H9 (cell line): ENCODE data around the gene ANKRD62. TPM values are rescaled to one million over a fixed set of nuclear protein-coding genes. Genes with fewer than 3 reads are reported as not detected.
A peak's percentile ranks its signal among the peaks of the same experiment; 100 is the strongest.

Experiments
- DNase-seq: peaks from one replicate; pipeline ENCODE4 v3.0.0-alpha.2; 2017
- H2AFZ ChIP-seq: one replicate; pipeline ENCODE4 v1.6.1; 2013; ENCODE audit warnings: mild to moderate bottlenecking, low read length, control low read depth, moderate library complexity
- H2AK5ac ChIP-seq: 2 replicates; pipeline ENCODE4 v1.6.1; 2013; ENCODE audit warnings: low read length, control low read depth, mixed read lengths; ENCODE audit not compliant: insufficient read length
- H2BK120ac ChIP-seq: one replicate; pipeline ENCODE4 v1.6.1; 2013; ENCODE audit warnings: low read depth, mild to moderate bottlenecking, low read length, control low read depth, inconsistent platforms; ENCODE audit not compliant: poor library complexity, severe bottlenecking
- H2BK12ac ChIP-seq: 2 replicates; pipeline ENCODE4 v1.6.1; 2013; ENCODE audit warnings: low read length, control low read depth, mixed read lengths, low read depth; ENCODE audit not compliant: insufficient read length
- H2BK15ac ChIP-seq: 2 replicates; pipeline ENCODE4 v1.6.1; 2013; ENCODE audit warnings: low read depth, low read length, control low read depth
- H2BK20ac ChIP-seq: one replicate; pipeline ENCODE4 v1.6.1; 2013; ENCODE audit warnings: low read depth, mild to moderate bottlenecking, low read length, control low read depth, inconsistent platforms; ENCODE audit not compliant: poor library complexity, severe bottlenecking
- H2BK5ac ChIP-seq: 2 replicates; pipeline ENCODE4 v1.6.1; 2013; ENCODE audit warnings: low read length, control low read depth, mixed read lengths; ENCODE audit not compliant: insufficient read length
- H3K14ac ChIP-seq: 2 replicates; pipeline ENCODE4 v1.6.1; 2013; ENCODE audit warnings: low read length, control low read depth; ENCODE audit not compliant: insufficient read depth
- H3K18ac ChIP-seq: 2 replicates; pipeline ENCODE4 v1.6.1; 2013; ENCODE audit warnings: low read depth, mild to moderate bottlenecking, mixed read lengths, low read length, control low read depth; ENCODE audit not compliant: insufficient read length
- H3K23ac ChIP-seq: 2 replicates; pipeline ENCODE4 v1.6.1; 2013; ENCODE audit warnings: low read length, control low read depth, mixed read lengths, low read depth; ENCODE audit not compliant: insufficient read length
- H3K23me2 ChIP-seq: 2 replicates; pipeline ENCODE4 v1.6.1; 2013; ENCODE audit warnings: low read depth, mild to moderate bottlenecking, mixed read lengths, low read length, control low read depth; ENCODE audit not compliant: insufficient read length, poor library complexity, severe bottlenecking
- H3K27ac ChIP-seq: 2 replicates; pipeline ENCODE4 v1.5.1; 2013; ENCODE audit warnings: low read length, control low read depth, mixed read lengths, low read depth; ENCODE audit not compliant: insufficient read length
- H3K27me3 ChIP-seq: 2 replicates; pipeline ENCODE4 v1.6.1; 2013; ENCODE audit warnings: low read length, control low read depth, inconsistent platforms; ENCODE audit not compliant: insufficient read depth
- H3K4ac ChIP-seq: 2 replicates; pipeline ENCODE4 v1.6.1; 2013; ENCODE audit warnings: low read depth, mild to moderate bottlenecking, control low read depth, inconsistent platforms, low read length, moderate library complexity
- H3K4me1 ChIP-seq: 2 replicates; pipeline ENCODE4 v1.6.1; 2013; ENCODE audit warnings: low read length, control low read depth, inconsistent platforms; ENCODE audit not compliant: insufficient read depth
- H3K4me2 ChIP-seq: 2 replicates; pipeline ENCODE4 v1.6.1; 2013; ENCODE audit warnings: low read length, control low read depth, mixed read lengths; ENCODE audit not compliant: insufficient read length, insufficient read depth
- H3K56ac ChIP-seq: 2 replicates; pipeline ENCODE4 v1.6.1; 2013; ENCODE audit warnings: low read depth, mild to moderate bottlenecking, mixed read lengths, low read length, control low read depth; ENCODE audit not compliant: insufficient read length
- H3K79me1 ChIP-seq: 2 replicates; pipeline ENCODE4 v1.6.1; 2013; ENCODE audit warnings: low read depth, mild to moderate bottlenecking, moderate library complexity, low read length, control low read depth, inconsistent platforms; ENCODE audit not compliant: insufficient read depth, poor library complexity, severe bottlenecking
- H3K79me2 ChIP-seq: 2 replicates; pipeline ENCODE4 v1.6.1; 2013; ENCODE audit warnings: low read length, control low read depth, inconsistent platforms; ENCODE audit not compliant: insufficient read depth
- H3K9ac ChIP-seq: 2 replicates; pipeline ENCODE4 v1.6.1; 2013; ENCODE audit warnings: low read length, control low read depth, mixed read lengths; ENCODE audit not compliant: insufficient read length; ENCODE audit errors: extremely low read depth
- H3K9me3 ChIP-seq: one replicate; pipeline ENCODE4 v1.6.1; 2013; ENCODE audit warnings: low read depth, low read length, inconsistent platforms; ENCODE audit not compliant: control insufficient read depth
- H3T11ph ChIP-seq: one replicate; pipeline ENCODE4 v1.6.1; 2013; ENCODE audit warnings: mild to moderate bottlenecking, low read length, control low read depth, inconsistent platforms
- H4K20me1 ChIP-seq: one replicate; pipeline ENCODE4 v1.6.1; 2013; ENCODE audit not compliant: control insufficient read depth, insufficient read length, insufficient read depth
- H4K5ac ChIP-seq: 2 replicates; pipeline ENCODE4 v1.6.1; 2013; ENCODE audit warnings: low read depth, mild to moderate bottlenecking, mixed read lengths, low read length, control low read depth; ENCODE audit not compliant: insufficient read length
- H4K8ac ChIP-seq: replicated peaks from 2 replicates; pipeline ENCODE4 v1.6.1; 2013; ENCODE audit warnings: low read length, control low read depth, mixed read lengths, low read depth; ENCODE audit not compliant: insufficient read length
- H4K91ac ChIP-seq: 2 replicates; pipeline ENCODE4 v1.6.1; 2013; ENCODE audit warnings: low read depth, mild to moderate bottlenecking, moderate library complexity, mixed read lengths, low read length, control low read depth; ENCODE audit not compliant: insufficient read length
- H3K27ac Mint-ChIP-seq, 3 experiments: 2 replicates in 2 of 3; 3 replicates in 1 of 3; pipeline ENCODE4 v1.8.0; 2020 to 2021; ENCODE audit warnings: mixed read lengths in 3 of 3, mild to moderate bottlenecking in 1 of 3, moderate library complexity in 1 of 3
- H3K27me3 Mint-ChIP-seq: 2 replicates; pipeline ENCODE4 v1.8.0; 2021; ENCODE audit warnings: low read depth, mild to moderate bottlenecking, moderate library complexity, mixed read lengths
- H3K36me3 Mint-ChIP-seq, 3 experiments: 2 replicates in 2 of 3; 3 replicates in 1 of 3; pipeline ENCODE4 v1.8.0; 2020 to 2021; ENCODE audit warnings: low read depth in 3 of 3, mixed read lengths in 3 of 3; ENCODE audit not compliant: insufficient read depth in 1 of 3
- H3K4me1 Mint-ChIP-seq, 2 experiments: 2 replicates each; pipeline ENCODE4 v1.8.0; 2020; ENCODE audit warnings: mixed read lengths in 2 of 2
- H3K4me3 Mint-ChIP-seq, 2 experiments: 2 replicates in 1 of 2; 3 replicates in 1 of 2; pipeline ENCODE4 v1.8.0; 2020 to 2021; ENCODE audit warnings: mild to moderate bottlenecking in 2 of 2, mixed read lengths in 2 of 2, moderate library complexity in 1 of 2
- H3K9me3 Mint-ChIP-seq, 2 experiments: 2 replicates in 1 of 2; 3 replicates in 1 of 2; pipeline ENCODE4 v1.8.0; 2020; ENCODE audit warnings: mild to moderate bottlenecking in 2 of 2, mixed read lengths in 2 of 2, moderate library complexity in 1 of 2
- WGBS: extraction: QIAGEN DNeasy Blood & Tissue Kit; methylation state at CpG from one replicate; pipeline ENCODE4 v1.1.7; 2013; ENCODE audit warnings: missing lambda C conversion rate, low lambda C conversion rate, mixed read lengths; ENCODE audit not compliant: insufficient read length; ENCODE audit errors: extremely low coverage; 5-methylcytosine and 5-hydroxymethylcytosine counted together
- total RNA-seq: library from RNA; stranded (reverse); gene quantifications from 2 replicates; pipeline ENCODE4 v1.2.1, GENCODE V29; 2021
- TF ChIP-seq, protein P1 (sequence below): fragments of 200-600 bp; sonication (generic); conservative IDR thresholded peaks from 3 replicates; pipeline ENCODE4 v1.8.0; 2021; ENCODE audit warnings: antibody characterized with exemption, mild to moderate bottlenecking

The ANKRD62 gene
- total RNA-seq, 1 experiment from 2014 or later, result not detected

DNA sequence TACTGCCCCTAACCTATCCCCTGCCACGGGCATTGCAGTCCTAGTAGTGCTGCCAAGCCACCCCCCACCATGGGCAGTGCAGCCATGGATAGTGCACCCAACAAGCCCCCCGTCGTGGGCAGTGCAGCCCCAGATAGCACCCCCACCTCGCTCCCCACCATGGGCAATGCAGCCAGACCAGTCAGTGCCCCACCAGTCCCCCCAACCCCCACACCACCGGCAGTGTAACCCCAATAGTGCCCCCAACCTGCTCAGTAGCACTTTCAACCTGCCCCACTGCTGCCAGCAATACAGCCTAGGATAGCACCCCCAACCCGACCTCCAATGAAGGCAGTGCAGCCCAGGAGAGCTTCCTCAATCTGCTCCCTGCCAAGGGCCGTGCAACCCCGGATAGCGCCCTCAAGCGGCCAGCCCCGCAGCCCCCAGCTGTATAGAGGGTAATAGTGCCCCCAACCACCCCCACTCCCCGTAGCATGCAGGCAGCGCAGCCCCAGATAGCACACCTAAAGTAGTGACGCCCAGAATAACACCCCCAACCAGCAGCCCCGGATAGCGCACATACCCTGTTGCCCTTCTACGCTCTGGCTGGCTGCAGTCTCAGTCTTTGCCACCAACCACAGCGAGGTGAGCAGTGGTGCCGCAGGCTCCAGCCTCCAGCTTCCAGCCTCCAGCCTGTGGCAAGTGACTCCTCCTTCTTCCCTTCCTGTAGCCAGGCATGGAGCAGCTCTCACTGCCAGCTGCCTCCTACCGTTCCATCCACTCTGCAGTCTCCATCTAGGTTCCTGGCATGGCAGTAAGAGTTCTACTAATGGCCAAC, 45.4 kb upstream of the ANKRD62 start:
- no peak overlapping the region for H3K4me2 ChIP-seq
- no peak overlapping the region for H3K4ac ChIP-seq
- H3K23ac ChIP-seq, result no peak overlapping the region
- H3K14ac ChIP-seq, result no peak overlapping the region
- no peaks in the 10 kb centered on the region for H3K27me3 ChIP-seq
- H3K56ac ChIP-seq, result no peak overlapping the region
- H3K18ac ChIP-seq, result no peak overlapping the region
- no peak overlapping the region for H4K8ac ChIP-seq
- H3K4me1 ChIP-seq, result no peaks in the 10 kb centered on the region
- H3K4me3 Mint-ChIP-seq, result no peak overlapping the region
- H3K9me3 Mint-ChIP-seq, result no peaks in the 10 kb centered on the region
- no peak overlapping the region for H3K27ac ChIP-seq
- H2BK15ac ChIP-seq, result no peak overlapping the region
- no peaks in the 10 kb centered on the region for H4K20me1 ChIP-seq
- H2AFZ ChIP-seq, result no peak overlapping the region
- H3K4me1 Mint-ChIP-seq, result peaks cover 3 to 12% of the 10 kb centered on the region in 2 experiments; a peak in 3 of 4 replicates
- H3K23me2 ChIP-seq, result no peaks in the 10 kb centered on the region
- no peak overlapping the region for H2BK12ac ChIP-seq
- TF ChIP-seq, protein P1, sequence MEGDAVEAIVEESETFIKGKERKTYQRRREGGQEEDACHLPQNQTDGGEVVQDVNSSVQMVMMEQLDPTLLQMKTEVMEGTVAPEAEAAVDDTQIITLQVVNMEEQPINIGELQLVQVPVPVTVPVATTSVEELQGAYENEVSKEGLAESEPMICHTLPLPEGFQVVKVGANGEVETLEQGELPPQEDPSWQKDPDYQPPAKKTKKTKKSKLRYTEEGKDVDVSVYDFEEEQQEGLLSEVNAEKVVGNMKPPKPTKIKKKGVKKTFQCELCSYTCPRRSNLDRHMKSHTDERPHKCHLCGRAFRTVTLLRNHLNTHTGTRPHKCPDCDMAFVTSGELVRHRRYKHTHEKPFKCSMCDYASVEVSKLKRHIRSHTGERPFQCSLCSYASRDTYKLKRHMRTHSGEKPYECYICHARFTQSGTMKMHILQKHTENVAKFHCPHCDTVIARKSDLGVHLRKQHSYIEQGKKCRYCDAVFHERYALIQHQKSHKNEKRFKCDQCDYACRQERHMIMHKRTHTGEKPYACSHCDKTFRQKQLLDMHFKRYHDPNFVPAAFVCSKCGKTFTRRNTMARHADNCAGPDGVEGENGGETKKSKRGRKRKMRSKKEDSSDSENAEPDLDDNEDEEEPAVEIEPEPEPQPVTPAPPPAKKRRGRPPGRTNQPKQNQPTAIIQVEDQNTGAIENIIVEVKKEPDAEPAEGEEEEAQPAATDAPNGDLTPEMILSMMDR, result peak; percentile 46
- no peak overlapping the region for H2AK5ac ChIP-seq
- DNase-seq, result peak; percentile 73
- H3K27ac Mint-ChIP-seq, result peak overlapping the region in 1 of 3 experiments; percentile 33; a peak in 1 of 7 replicates
- no peak overlapping the region for H2BK5ac ChIP-seq
- H3K9ac ChIP-seq, result no peak overlapping the region
- no peaks in the 10 kb centered on the region for H3K9me3 ChIP-seq
- no peaks in the 10 kb centered on the region for H3K79me2 ChIP-seq
- H4K91ac ChIP-seq, result no peak overlapping the region
- H3K36me3 Mint-ChIP-seq, result no peaks in the 10 kb centered on the region
- no peak overlapping the region for H3T11ph ChIP-seq
- no CpG with 5 or more reads among the region's 20 CpGs for WGBS
- H2BK120ac ChIP-seq, result no peak overlapping the region
- H2BK20ac ChIP-seq, result no peak overlapping the region
- H3K79me1 ChIP-seq, result no peaks in the 10 kb centered on the region
- H4K5ac ChIP-seq, result no peak overlapping the region
- H3K27me3 Mint-ChIP-seq, result no peaks in the 10 kb centered on the region; the same call in 1 of the 2 replicates
